Stimulated activated CD4-positive, alpha-beta T cell treated with anti-CD3 and anti-CD28 coated beads, Interleukin-4, amount 100 ng/mL, for 48 hours (primary cell): ENCODE results near the gene CORO1C.
A peak's percentile ranks its signal among the peaks of the same experiment; 100 is the strongest.
"Not testable (repeated sequence)": the region's sequence is repeated elsewhere in the genome, so short reads cannot be mapped to it uniquely, and the experiment has no call there.

Source experiments
- DNase-seq, 2 donors: peaks; one replicate each; pipeline ENCODE4 v3.0.0-alpha.2; 2020; ENCODE audit warnings: low read depth in 2 of 2

The CORO1C gene

GRCh38 chr12:108633534-108634248 lies 97.6 kb downstream of the CORO1C start, which contains the start of gene SELPLG:
Gene SELPLG (minus strand): TSS chr12:108633894. CDS start chr12:108624307, 9,587 bp downstream.
- peak; percentile 68 to 77 for DNase-seq

DNA sequence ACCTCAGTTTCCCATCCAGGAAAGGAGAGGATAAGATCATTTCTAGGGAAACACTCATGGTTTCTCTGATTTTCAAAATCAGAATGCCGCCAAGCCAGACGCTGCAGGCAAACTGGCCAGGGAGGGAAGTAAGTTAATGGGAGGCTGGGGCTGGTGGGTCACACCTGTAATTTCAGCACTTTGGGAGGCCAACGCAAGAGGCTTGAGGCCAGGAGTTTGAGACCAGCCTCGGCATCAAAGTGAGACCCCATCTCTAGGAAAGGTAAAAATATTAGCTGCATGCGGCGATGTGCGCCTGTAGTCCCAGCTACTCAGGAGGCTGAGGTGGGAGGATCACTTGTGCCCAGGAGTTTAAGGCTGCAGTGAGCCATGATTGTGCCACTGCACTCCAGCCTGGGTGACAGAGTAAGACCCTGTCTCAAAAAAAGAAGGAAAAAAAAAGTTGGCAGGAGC lies 98.2 kb downstream of the CORO1C start:
- DNase-seq = no peak

DNA sequence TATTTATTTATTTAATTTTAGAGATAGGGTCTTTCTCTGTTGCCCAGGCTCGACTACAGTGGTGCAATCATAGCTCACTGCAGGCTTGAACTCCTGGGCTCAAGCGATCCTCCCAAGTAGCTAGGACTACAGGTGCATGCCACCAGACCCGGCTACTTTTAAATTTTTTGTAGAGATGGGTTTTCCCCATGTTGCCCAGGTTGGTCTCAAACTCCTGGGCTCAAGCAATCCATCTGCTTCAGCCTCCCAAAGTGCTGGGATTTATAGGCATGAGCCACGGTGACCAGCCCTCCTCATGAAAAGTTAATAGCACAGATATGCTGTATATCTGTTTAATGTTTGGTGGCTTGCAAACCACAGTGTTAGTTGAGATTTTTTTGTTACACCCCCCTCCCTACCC lies 100.1 kb downstream of the CORO1C start:
- not testable (repeated sequence) for DNase-seq

DNA sequence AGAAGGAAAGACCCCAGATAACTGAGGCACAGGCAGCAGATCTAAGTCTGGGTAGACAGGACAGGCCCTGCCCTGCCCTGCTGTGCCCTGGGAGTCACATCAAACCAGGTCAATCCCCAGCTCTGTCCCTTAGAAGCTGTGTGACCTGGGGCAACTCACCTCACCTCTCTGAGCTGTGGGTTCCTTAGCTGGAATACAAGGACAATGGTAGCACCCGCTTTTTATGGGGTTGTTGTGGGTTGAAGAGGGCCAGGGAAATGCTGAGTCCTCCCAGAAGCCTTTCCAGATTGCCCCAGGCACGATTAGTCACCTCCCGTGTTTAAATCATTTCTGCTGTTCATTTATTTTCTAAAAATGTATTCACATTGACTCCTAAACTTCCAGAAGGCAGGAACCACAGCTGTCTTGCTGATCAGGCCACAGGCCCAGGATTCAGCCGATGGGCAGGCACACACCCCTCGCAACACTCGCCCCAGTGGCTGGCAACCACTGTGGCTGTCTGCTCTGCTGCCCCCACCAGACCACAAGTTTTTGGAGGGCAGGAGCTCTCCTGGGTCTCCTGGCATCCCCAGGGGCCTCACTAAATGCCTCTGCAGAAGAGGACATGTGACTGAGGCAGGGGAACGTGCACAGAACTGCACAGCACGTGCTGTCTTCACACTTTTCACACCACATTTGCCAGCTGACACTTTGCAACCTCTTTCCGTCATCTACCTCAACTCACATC lies 100.7 kb downstream of the CORO1C start:
- DNase-seq = no peak

GRCh38 chr12:108629824-108630476 lies 101.4 kb downstream of the CORO1C start:
- DNase-seq = peak; percentile 47 to 52

GRCh38 chr12:108629151-108629550 lies 102.2 kb downstream of the CORO1C start:
- DNase-seq = no peak

GRCh38 chr12:108627134-108627920 lies 104.0 kb downstream of the CORO1C start:
- DNase-seq = no peak

DNA sequence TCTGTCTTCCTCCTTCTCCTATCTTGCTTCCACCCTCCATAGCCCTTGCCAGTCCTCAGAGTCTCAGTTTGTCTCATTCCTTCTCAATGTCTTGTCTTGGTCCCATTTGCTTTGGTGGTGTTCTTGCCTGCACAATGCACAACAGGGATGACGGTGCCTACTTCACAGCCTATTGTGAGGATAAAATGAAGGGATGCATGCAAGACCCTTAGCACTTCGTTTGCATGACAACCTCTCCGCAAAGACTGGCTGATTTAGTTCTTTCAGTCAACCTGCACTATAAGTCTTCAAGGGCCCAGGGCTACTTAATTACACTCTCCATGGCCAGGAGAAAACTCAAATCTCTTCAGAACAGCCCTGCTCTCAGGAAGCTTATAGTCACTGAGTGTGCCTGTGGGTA lies 106.1 kb downstream of the CORO1C start:
- no peak for DNase-seq

DNA sequence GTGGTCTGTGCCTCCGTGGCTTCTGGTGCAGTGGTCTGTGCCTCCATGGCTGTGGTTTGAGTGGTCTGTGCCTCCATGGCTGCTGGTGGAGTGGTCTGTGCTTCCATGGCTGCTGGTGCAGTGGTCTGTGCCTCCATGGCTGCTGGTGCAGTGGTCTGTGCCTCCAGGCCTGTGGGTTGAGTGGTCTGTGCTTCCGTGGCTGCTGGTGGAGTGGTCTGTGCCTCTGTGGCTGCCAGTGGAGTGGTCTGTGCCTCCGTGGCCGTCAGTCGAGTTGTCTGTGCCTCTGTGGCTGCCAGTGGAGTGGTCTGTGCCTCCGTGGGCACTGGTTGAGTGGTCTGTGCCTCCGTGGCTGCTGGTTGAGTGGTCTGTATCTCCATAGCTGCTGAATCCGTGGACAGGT lies 107.7 kb downstream of the CORO1C start:
- DNase-seq = no peak

- no peak for DNase-seq
Observed at GRCh38 chr12:108622921-108623514, 108.3 kb downstream of the CORO1C start.

DNA sequence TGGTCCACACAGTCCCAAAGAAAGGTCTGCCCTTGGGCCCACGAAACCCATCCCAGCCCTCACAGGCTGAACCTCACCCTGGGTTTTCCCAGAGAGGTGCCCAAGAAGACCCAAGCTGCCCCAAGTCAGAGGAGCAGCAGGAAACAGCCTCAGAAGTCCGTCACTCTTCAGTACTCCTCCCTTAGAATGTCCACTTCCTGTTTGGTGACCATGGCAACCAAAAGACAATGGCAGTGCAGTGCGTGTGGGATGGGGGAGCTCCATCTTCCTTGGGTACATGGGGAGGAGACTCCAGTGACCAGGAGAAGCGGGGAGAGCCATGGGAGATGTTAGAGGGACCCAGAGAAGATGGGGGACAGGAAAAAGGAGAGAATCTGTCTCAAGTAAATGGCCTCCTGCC lies 108.9 kb downstream of the CORO1C start:
- DNase-seq = no peak

- no peak for DNase-seq
Observed at GRCh38 chr12:108621161-108621560, 110.2 kb downstream of the CORO1C start.

- DNase-seq = no peak
Observed at GRCh38 chr12:108620236-108620879, 111.0 kb downstream of the CORO1C start.

GRCh38 chr12:108619369-108620160 lies 111.8 kb downstream of the CORO1C start:
- DNase-seq = no peak

DNA sequence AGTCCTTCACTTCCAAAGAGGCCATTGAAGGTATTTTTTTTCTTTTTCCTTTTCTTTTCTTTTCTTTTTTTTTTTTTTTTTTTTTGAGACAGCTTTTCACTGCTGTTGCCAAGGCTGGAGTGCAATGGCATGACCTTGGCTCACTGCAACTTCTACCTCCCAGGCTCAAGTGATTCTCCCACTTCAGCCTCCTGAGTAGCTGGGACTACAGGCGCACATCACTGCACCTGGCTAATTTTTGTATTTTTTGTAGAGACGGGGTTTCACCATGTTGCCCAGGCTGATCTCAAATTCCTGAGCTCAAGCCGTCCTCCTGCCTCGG lies 112.4 kb downstream of the CORO1C start:
- not testable (repeated sequence) for DNase-seq

DNA sequence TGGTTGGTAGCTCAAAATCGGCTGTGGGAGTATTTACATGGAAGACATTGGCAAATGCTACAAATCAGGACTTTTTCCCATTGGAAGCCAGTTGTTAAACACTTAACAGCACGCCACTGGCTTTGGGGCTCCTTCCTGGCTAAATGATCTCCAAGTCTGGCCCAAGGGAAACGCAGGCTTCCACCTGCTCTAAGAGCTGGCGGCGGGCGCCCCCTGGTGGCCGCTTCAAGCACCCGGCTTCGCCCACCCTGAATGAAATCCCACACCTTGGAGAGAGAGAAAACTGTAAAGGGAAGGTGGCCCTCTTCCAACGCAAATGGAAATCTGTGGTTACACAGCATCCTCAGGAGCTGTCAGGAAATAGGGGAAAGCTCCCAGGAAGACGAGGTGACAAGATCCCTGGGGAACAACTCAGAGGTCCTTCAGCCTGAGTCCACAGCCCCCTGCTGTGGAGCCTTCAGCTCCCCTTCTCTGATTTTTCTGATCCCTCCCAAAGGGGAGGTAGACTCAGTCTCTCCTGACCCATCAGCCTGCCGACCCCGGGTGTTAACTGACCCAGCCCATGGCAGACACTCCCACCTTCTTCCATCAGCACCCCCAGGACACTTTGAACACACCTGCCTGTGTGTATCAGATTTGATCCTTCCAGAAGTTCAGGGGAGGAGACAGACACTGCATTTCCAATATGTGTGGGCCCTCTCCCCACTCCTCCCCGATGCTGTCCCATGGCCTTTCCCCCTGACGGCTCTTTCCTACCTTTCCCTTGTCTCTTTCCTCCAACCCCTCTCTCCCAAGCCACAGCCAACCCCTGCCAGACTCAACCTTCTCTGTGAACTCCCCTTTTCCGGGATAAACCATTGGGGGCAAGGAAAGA lies 113.0 kb downstream of the CORO1C start:
- DNase-seq = peak; percentile 74 to 79

GRCh38 chr12:108616941-108617858 lies 114.1 kb downstream of the CORO1C start:
- peak; percentile 54 to 84 for DNase-seq

DNA sequence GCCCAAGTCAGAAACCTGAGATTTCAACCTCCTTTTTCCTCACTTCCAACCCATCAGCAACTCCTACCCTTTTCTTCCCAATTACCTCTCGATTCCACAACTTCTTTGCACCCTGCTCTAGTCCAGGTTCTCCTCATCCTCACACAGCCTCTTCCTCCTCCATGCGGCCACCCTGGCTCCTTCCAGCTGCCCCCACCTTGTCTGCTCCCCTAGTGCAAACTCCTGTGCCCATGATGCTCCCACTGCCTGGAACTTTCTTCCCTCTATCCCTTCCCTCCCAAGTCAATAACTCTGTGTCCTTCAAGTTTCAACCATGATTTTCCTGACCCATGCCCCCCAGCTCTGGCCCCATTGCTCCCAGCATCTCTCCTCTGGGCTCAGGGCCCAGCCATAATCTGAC lies 115.0 kb downstream of the CORO1C start:
- no peak for DNase-seq
